ENCODE measurements around the gene NCKAP5.

Gene NCKAP5

GRCh38 chr2:133130548-133131246 lies 437.6 kb downstream of the NCKAP5 start:
- peak in 1 of 5 experiments; percentile 37 for DNase-seq

DNA sequence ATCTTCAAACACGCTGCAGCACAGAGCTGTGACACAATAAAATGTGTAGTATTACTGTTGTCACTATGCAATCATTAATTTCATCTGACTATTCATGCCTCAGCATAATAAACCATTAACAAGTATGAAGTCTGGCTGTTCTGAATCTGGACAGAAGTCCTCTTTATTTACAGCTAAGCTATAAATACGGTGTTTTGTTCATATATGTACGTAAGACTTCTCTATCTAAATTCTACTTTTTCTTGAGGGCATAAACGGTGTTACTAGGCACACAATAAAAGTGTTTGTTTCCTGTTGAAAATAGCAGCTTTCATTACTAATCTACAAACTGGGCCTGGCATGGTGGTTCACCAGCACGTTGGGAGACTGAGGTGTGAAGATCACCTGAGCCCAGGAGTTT lies 443.8 kb downstream of the NCKAP5 start:
- no peak for DNase-seq

- DNase-seq: no peak
These were observed 444.4 kb downstream of the NCKAP5 start for GRCh38 chr2:133123904-133124303.

GRCh38 chr2:133123393-133123792 lies 444.9 kb downstream of the NCKAP5 start:
- DNase-seq: no peak

DNA sequence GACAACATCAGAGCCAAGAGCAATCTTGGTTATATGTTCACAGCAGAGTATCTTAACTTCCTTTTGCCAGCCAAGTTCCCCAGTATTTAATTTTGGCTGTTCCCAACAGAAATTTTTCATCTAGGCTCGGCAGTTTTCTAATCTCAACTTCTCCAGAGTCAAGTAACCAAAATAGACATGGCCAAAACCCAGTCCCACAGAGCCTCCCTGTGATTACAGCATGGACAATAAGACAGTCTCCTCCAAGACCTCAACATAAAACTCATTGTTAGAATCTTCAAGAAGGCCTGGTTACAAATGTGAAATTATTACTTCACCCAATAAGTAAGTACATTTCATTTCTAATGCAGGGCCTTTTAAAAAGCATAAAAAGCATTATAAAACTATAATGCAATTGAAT lies 445.7 kb downstream of the NCKAP5 start:
- DNase-seq: no peak

- no peak for DNase-seq
These were observed 448.0 kb downstream of the NCKAP5 start for GRCh38 chr2:133120310-133120709.

- no peak for DNase-seq
These were observed 458.1 kb downstream of the NCKAP5 start for GRCh38 chr2:133110201-133110600.

GRCh38 chr2:133109772-133110171 lies 458.5 kb downstream of the NCKAP5 start:
- DNase-seq: no peak

DNA sequence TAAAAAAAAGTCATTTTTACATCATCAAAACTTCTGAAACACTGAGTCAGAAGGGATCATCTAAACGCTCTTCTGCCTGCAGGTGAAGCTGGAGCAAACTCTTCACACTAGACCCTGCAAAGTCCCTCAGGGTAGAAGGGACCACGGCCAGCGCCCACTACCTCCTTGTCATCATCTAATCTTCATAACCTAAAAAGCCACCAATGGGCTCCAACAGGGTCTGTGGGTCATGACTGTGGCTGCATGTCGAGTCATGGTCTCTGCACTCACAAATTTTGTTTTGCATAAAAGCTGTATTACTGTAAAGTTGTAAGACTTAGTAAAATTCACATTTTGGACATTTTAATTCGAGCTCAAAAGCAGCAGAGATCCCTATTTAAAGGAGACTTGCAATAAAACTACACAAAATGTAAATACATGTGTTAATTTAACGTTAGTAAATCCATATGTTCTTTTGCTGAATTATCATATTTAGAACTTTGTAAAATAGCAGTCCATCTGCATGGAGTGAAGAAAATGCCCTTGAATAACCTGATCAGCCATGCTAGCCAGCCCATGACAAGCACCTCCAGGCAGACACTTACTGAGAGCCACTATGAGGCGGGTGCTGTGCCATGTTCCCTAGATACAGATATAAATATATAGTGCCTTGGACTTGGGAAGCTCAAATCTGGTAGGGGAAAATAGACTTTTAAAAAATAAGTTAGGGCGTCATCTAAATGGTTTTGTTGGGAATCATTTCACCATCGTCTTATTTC lies 461.0 kb downstream of the NCKAP5 start:
- DNase-seq: no peak

DNA sequence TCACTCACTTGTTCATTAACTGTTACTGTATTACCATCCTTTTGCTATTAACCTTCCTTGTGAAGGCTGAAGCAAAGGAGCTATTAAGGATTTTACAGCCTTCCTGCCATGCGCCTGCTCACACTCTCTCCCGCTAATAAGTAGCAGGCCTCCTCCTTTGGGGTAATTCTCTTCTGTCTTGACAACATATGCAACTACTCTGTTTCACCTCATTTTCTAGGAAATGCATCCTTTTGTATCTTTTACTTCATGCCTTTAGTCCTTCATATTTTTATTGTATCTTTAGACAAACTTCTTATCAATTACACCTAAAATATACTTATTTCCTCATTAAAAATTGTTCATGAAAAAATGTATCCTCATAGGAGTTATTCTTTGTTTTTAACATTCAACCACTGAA lies 463.4 kb downstream of the NCKAP5 start:
- no peak for DNase-seq

DNA sequence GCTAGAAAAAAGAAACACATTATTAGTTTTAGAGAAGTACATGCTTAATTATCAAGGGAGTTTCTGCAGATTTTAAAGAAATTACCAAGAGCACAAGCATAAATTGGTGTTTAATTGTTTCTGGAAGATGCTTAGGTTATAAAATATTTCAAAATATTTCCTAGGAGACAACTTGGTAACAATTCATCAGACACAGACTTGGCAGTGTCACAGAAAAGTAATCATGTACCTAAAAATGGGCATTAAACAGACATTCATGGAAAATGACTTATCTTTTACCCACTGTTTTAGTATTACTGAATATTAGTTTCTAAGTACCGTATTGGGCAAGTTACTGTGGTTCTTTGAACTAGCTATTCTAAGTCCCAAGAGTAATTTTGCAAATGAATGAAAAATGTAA lies 469.5 kb downstream of the NCKAP5 start:
- no peak for DNase-seq

- no peak for DNase-seq
These were observed 470.6 kb downstream of the NCKAP5 start for GRCh38 chr2:133097666-133098065.

DNA sequence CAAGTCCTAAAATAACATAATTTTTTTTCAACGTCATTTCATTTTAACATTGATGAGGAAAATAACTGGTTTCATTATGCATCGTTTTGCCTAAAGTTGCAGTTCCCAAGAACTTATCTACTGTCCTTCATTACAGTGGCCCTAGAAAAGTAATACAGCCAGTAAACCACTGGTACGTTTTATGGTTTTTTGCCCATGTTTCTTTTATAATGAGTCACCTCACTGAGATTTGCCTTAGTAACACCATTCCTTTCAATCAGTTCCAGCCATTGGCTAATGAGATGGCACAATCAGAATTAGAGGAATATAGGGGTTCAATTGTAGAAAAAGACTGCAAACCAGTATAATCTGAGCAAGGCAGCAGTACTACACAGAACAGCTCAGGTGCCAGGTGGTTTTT lies 475.7 kb downstream of the NCKAP5 start:
- DNase-seq: no peak

DNA sequence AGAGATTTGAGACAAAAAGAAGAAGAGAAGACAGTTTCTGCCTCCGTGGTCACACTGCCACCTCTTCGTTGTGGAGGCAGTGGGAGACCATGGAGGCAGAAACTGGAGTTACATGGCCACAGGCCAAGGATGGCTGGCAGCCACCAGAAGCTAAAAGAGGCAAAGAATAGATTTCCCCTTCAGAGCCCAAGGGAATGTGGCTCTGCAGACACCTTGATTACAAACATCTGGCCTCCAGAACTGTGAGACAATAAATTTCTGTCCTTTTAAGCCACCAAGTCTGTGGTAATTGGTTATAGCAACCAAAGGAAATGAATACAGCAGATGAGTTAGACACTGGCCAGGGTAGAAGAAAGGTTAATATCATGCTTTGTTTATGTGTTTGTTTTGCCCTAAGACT lies 477.9 kb downstream of the NCKAP5 start:
- DNase-seq: no peak

GRCh38 chr2:133086176-133086575 lies 482.1 kb downstream of the NCKAP5 start:
- no peak for DNase-seq

DNA sequence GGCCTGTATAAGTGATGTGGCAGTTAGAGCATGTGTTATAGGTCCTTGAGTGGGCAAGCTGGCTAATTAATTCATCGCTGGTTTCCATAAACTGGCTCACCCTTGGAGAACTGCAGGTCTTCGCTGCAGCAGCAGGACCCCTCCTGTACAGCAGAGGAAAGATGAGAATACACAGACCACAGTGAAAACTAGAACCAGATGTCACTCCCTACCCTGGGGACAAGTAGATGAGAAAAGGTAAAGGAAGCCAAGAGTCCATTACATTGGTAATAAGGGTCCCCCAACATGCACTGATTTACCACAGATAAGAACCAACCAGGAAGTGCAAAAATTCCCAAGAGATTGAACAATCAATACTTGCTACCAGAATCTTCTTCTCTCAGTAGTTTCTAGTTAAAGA lies 482.6 kb downstream of the NCKAP5 start:
- DNase-seq: no peak

GRCh38 chr2:133082034-133082433 lies 486.2 kb downstream of the NCKAP5 start:
- DNase-seq: no peak

DNA sequence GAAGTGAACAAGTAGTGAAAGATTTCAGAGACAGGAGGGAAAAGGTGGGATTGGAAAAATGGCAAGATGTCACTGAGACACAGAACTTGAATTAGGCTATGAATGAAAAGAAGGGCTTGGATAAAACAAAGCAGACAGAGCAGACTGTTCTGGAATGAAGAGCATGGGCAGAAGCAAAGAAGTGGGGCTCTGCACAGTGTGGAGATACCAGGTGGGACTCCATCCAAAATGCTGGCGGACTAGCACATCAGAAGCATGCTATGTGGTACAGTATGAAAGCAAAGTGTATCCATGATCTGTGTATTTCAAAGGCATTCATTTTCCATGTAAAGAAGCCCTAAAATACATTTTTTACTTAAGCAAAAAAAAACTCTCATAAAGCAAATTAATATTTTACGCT lies 487.4 kb downstream of the NCKAP5 start:
- no peak for DNase-seq

DNA sequence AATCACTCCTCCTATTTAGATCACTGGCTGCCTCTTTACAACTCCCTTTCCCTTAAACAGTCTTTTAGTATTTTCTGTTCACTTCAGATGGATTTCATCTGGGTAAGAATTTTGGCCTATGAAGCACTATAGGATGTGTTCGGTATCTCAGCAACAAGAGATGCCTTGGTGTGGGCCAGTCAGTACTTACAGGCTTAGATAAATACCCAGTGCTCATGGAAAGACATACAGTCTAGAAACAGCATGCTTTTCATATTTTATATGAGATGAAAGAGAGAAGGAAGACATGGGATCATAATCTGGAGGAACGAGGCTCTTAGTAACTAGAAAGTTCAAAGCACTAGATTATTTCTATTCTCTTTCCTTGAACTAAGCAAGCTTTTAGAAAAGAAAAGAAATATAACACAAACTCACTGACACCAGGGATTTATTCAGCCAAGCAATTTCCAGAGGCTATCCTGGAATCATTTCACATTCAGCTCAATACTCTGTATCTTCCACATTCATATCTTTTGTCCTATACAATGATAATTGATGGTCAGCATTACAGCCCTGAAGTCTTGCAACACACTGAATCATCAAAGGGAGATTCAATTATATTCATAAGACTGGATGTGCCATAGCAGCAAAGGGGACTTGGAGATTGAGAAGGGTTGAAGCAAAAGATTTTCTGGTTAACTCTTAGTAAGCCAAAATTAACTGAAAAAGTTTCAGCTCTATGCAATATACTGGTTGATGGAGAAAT lies 489.4 kb downstream of the NCKAP5 start:
- no peak for DNase-seq

- no peak for DNase-seq
These were observed 490.9 kb downstream of the NCKAP5 start for GRCh38 chr2:133077269-133077822.

DNA sequence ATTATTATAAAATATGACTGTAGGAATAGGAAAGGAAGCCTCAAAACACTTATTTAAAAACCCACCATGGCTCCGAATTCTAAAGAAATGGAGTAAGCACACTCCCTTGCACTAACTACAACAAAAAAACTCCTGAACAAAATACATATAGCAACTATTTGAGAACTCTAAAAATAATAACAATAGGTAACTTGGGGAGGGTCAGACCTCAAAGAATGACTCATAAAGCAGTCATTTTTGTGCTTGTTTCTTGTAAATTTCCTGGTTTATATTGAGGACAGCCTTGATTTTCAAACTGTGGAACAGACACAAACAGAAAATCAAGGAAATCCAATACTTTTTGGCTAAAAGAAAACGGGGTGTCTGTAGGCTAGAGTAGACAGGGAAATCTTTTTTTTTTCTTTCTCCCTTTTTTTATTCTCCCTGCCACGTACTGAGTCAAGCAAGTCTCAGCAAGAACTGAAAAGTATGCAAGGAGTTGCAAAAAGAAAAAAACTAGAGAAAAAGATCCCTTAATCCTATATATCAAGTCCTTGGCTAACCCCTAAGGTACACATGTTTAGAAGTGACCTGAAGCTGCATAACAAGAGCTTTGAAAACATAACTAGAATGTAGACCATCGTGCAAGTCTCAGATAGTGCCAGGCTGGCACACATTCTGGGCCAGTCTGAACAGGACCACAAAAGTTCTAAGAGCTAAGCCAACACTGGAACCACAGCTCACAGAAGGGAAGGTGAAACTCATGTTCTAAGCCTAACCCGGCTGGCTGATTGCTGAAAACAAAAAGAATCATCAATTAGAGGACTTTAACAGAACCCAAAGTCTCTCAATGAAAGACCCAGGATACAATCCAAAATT lies 495.2 kb downstream of the NCKAP5 start:
- no peak for DNase-seq

DNA sequence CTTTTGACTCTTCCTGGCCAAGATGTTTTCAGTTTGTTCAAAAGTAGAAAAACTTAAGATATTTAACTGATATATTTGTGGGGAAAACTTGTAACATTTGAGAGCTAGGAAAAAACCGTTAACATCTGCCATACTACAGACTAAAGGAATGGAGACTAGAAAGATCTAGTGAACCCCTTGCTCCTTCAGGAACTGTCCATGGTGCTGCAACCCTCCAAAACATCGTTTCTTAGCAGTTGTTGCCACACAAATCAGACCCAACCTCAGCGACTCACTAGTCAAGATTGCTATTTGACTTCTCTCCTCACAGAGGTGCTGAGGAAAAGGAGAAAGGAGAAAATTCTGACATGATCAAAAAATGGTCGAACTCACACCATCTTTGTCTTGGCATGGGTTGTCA lies 504.5 kb downstream of the NCKAP5 start:
- DNase-seq: peak in 1 of 5 experiments; percentile 2

All from T-helper 2 cell (primary cell).